GM19395 (cell line): ENCODE measurements around the gene PPY.
"Not testable (repeated sequence)": the region's sequence is repeated elsewhere in the genome, so short reads cannot be mapped to it uniquely, and the experiment has no call there.

Experiments
- ATAC-seq: cut with Tn5 transposase; IDR thresholded peaks from one replicate; pipeline ENCODE4 v1.9.1; 2021; ENCODE audit warnings: mild to moderate bottlenecking, moderate library complexity; ENCODE audit not compliant: unreplicated experiment

The PPY gene

DNA sequence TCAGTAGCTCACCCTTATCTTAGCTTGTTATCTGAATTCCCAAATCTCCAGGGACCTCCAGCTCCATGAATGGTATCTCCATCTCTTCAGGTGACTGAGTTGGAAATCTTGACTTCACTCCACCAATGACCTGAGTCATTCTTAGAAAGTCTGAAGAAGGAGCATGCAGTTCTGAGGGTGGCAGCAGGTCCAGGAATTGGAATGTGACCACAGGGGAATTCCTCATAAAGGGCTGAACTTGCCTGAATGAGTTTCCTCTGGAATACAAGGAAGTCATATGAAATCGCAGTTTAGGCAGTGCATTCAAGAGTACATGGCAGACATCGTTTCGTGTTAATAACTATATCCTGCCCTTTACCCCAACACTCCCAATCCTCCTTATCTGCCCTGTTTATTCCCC, 24.0 kb upstream of the PPY start:
- no peak for ATAC-seq

DNA sequence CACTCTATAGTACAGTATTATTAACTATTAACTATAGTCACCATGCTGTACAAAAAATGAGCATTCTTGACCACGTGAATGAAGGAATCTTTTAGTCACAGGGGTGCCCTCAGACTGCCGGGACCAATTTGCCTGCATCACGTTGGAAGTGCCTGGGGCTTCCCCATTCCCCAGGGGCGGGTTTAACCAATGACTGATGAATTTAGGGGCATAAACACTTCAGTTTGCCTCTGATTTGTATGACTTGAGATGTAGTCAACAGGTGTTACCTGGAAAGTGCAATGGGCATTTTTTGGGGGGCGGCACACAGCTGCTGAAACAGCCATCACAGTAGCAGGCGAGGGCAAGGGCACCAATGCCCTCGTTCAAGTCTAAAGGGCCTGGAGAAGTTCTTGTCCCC, 20.2 kb upstream of the PPY start:
- ATAC-seq: no peak

DNA sequence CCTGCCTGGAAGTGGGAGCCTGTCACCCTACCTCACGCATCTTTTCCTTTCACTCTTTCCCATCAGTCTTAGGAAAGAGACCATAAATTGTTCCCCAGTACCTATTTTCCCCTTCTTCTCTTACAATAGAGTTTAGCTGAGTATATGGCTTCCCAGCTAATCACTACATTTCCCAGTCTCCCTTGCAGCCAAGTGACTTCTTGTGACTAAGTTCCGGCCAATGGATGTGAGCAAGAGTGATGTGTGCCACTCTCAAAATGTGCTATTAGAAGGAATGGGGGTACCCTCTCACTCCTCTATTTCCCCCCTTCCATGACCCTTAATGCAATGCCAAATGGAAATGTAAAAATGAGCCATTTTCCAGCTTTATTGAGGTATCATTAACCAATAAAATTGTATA, 19.7 kb upstream of the PPY start:
- ATAC-seq: no peak

DNA sequence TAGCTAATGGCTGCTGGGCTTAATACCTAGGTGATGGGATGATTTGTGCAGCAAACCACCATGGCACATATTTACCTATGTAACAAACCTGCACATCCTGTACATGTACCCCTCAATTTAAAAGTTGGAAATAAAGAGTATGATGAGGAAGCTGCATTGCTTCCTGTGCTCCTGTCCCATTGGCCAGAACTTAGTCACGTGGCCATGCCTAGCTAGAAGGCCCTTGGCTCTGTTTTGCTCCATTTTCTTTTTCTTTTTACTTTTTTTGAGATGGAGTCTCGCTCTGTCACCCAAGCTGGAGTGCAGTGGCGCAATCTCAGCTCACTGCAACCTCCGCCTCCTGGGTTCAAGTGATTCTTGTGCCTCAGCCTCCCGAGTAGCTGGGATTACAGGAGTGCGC, 19.0 kb upstream of the PPY start:
- not testable (repeated sequence) for ATAC-seq

DNA sequence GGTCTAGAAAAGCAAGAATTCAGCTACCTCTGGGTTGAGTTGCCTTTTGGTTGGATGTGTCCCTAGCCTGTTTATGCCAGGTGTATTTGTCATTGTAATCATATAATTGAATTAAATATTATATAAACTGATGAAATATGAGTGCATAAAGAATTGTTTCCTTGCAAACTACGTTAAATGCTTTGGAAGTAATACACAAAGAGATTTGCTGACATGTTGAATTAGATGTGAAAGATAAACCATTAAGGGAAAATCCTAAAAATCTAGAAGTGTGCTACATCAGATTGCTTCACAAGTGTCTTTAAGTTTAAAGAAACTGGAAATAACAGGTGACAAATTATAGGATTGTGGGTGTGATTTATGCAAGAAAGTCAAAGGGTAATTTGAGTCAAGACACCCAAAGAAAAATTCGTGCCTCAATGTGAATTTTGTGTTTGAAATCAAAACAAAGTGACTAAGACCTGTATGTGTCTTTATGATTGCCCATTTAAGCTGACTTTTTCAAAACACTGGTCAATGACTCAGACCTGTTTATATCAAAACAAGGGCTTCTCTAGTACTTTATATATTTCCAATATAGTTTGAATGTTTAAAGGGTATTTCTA, 16.6 kb upstream of the PPY start:
- ATAC-seq: no peak

DNA sequence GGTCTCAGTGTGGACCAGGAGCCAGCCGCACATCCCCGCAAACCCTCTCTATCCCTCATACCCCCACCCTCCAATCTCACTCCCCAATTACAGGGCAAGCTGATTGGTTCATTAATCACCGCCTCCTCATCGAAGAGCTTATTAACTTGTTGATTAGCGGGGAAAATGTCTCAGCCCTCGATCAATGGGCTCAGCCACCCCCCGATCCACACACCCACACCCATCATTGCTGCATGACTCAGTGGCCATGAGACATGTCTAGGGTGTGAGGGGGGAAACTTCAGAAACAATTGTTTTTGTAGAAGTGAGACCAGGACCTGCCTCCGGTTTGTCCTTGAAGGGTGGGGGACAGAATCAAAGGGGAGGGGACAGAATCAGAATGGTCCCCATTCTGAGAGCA, 13.9 kb upstream of the PPY start:
- no peak for ATAC-seq

DNA sequence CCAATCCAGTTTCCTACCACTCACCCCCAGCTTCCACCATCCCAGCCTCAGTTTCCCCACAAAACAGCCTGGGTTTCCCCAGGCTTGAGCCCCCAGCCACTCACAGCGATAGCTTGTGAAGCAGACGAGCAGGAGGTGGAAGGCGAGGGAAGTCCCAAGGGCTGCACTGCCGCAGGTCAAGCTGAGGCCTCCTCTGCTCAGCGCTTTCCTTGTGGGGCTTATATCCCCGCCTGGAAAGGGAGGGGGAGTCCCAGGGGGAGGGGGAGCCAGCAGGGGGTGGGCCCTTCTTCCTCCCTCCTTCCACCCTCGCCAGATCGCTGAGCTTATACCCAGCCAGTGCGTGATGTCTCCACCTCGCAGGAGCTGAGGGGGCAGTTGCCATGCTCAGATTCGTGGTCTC, 11.5 kb upstream of the PPY start, which contains the start of gene PYY:
TSS of gene PYY (minus strand) at position 195 of the 400 bp plus-strand sequence. CDS start 457 bp downstream, outside the sequence.
- ATAC-seq: no peak

DNA sequence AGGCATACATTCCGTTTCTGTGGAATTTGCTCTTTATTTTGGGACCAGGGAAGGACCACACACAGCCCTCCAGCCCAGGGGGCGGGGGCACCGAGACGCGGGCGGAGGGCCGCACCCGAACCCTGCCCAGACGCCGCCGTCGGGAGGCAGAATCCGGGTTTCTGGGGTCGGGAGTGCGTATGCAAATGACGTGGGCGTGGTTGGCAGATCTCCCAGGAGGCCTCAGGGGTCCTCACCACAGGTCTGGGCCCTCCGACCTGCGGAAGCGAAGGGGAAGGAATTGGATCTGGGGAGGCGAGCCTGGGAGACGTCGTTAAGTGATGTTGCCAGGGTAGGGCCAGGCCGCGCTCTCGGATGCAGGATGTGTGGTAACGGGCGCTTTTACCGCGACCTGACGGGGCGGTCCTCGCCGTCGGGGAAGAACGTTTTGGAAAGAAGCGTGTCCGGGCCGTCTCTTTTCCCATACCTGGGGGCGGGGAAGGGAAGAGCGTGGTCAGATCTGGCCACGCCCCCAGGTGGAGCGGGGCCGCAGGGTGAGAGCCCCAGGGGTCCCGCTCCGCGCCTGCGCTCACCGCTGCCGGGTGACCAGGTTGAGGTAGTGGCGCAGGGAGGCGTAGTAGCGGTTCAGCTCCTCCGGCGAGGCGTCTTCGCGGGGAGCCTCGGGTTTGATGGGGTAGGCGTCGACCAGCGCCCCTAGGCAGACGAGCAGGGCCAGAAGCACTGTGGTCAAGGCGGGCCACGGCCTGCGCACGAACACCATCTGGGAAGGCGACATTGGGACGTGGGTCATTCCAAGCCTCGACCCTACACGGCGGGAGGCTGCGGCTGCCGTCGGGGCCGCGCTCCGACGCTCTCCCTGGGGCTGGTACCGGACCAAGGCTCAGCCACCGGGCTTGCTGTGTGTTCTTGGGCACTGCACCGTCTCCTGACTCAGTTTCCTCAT, 10.7 kb upstream of the PPY start:
- no peak for ATAC-seq

DNA sequence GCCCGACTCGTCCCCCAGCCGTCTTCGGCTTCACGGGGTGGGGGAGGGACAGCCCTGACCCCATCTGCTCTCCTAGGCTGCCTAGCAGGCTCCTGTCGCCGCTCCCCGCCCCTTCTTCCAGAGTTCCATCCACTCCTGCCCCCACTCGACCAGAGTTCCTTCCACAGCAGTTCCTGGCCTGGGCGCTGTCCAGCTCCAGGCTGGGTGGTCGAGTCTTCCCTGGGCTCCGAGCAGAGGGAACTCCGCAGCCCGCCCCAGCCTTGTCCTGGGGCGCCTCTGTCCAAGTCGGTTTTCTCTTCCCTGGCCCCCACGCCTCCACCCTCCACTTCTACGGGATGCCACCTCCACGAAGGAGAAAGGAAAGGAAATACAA, 10.1 kb upstream of the PPY start:
- ATAC-seq: no peak

DNA sequence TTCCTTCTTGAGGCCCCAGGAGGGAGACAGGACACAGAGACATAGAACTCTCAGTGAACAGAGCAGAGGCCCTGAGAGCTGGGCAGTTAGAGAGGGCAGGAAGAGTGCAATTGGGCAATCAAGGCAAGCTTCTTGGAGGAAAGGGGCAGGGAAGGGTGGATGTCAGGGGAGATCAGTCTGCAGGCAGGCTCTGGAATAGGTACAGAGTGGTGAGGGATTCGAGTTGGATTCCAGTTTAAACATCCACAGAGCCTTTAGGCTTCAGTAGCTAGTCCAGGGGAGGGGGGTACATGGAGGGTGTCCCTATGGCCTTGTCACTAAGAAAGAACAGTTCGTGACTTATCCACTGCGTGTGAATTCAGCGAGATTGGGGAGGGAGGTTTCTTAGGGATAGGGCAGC, 9.5 kb upstream of the PPY start:
- no peak for ATAC-seq

DNA sequence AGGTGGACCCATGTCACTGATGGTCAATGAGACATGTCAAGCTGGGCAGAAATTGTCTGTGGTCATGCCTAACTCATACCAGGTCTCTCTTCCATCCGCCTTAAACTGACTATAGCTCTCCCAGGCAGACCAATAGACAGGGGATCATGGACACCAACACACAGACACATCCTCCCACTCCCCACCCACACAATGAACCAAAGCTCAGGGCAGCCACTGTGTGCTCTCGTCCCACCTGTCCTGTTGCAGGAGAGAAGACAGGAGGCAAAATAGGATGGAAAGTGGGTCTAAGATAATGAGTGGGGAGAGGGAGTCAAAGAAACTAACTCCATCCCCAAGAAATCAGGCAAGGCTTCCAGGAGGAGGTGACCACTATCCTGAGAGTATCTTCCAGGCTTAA, 8.3 kb upstream of the PPY start:
- no peak for ATAC-seq

DNA sequence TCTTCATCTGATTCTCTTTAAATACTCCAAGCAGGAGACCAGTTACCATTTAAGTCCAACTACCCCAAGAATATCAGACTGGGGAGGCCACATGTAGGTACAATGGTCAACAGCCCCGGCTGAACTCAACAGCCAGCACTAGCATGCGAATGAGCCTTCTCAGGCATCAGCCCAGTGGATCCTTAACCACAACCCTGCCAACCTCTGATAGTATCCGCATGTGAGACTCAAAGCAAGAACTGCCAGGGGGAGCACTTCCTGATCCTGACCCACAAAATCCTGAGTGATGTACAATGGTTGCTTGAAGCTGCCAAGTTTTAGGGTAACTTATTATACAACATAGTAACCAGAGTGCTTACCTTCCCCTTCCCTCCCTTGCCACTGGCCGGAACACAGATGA, 7.5 kb upstream of the PPY start:
- ATAC-seq: no peak

DNA sequence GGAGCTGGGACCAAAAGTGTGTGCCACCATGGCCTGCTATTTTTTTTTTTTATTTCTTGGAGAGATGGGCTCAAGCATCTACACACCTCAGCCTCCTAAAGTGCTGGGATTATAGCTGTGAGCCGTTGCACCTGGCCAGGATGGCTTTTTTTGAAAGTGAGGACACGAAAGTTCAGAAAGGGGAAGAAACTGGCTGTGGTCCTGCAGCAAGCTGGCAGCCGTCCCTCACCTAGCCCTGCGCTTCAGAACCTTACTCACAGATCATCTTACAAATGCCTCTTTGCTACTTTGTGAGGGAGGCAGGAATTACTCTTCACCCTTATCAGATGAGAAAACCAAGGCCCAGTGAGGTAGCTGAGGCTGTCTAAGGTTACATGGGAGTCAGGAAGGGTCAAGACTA, 4.5 kb upstream of the PPY start:
- no peak for ATAC-seq

DNA sequence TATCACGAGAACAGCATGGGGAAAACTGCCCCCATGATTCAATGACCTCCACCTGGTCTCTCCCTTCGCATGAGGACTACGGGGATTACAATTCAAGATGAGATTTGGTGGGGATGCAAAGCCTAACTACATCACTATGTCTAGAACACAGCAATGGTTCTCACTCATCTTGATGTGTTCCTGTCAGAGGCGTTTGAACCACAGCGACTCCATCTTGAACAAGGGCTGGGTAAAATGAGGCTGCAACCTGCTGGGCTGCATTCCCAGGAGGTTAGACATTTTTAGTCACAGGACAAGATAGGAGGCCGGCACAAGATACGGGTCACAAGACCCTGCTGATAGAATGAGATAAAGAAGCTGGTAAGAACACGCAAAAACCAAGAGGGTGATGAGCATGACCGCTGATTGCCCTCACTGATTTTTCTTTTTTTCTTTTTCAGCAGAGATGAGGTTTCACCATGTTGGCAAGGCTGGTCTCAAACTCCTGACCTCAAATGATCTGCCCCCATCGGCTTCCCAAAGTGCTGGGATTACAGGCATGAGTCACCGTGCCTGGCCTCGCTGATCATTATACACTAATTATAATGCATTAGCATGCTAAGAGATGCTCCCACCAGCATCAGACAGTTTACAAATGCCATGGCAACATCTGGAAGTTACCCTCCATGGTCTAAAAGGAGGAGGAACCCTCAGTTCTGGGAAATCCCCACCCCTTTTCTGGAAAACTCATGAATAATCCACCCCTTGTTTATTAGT, 3.0 kb upstream of the PPY start:
- ATAC-seq: no peak

DNA sequence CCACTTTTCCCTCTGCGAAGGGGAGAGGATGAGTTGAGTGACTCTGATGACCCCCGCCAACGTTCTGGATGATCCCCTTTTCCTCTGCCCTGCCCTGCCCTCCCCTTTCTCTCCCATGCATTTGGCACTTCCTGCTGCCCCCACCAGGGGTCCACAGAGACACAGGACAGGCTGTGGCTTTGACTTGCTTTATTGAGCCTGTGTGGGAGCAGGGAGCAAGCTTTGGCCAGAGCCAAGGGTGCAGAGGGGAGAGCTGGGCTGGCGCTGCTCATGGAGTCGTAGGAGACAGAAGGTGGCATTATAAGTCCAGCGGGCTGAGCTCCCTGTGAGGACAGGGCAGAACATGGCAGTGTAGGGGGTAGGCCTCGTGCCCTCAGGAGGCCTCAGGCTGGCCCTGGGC, 1.6 kb downstream of the PPY start:
- no peak for ATAC-seq

DNA sequence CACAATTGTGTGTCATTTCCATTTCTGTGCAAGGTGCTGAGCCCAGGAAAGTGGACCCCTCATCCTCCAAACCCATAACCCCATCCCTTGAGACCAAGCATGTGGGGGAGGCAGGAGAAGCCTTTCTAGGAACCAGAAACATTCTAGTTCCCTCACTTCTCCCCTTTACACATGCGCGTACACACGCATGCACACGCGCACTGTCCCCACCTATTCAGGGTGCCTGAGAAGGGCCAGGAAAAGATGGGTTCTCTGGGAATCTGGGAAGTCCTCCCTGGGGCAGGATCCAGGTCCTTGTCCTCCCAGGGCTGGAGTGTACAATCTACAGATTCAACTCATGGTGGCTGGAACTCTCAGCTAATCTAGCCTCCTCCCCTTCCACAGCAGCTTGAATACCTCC, 2.4 kb downstream of the PPY start:
- no peak for ATAC-seq

DNA sequence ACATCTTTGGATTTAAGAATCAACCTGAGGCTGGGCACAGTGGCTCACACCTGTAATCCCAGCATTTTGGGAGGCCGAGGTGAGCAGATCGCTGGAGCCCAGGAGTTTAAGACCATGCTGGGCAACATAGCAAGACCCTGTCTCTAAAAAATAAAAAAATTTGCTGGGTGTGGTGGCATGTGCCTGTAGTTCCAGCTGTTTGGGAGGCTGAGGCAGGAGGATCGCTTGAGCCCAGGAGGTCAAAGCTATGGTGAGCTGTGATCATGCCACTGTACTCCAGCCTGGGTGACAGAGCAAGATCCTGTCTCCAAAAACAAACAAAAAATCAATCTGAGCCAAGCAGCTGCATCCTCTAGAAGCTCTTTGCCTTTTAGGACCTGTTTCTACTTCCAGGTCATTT, 2.8 kb downstream of the PPY start:
- not testable (repeated sequence) for ATAC-seq

DNA sequence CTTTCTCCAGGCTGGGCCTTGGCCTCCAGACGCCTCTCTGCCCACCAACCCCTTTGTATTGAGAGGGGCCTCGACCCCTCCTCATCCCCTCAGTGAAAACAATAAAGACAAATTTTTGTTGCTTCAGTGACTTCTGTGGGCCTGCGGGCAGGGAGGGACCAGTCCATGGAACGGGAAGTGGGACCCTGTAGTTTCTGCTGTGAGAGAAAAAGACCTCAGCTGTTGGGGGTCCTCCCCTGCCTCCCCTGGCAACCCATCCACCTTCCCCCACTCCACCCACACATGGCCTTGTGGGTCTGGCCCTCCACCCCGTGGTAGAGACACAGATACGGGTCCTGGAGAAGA, 3.5 kb downstream of the PPY start:
- ATAC-seq: no peak

DNA sequence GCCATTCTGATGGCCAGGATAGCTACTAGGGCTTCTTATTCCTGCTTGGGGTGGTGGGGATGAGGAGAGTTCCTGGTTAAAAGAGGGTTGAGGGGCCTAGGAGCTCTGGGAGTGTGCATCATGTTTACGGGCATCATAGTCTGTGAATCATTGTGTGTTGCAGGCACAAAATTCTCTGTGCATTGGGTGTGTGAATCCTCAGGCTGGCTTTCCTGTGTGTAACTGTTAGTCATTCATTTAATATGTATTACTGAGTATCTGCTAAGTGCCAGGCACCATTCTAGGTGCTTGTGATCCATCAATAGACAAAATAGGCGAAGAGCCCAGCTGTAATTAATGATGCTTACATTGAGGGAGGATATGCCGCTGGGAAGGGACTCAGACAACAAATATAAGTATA, 5.8 kb downstream of the PPY start:
- no peak for ATAC-seq

DNA sequence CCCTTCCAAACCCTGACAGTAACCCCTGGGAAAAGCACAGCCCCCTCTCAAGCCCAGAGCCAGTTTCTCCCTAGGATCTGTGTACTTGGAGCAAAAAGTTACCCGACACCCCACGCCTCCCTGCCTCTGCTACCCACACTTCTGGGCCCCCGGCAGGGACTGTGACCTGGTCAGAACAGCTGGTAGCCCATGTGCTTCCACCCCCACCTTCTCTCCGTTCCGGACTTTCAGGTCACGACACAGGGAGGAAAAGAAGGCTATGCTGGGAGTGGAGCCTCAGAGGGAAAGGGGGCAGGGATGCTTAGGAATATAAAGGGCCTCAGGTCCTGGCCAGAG, 6.4 kb downstream of the PPY start:
- no peak for ATAC-seq

DNA sequence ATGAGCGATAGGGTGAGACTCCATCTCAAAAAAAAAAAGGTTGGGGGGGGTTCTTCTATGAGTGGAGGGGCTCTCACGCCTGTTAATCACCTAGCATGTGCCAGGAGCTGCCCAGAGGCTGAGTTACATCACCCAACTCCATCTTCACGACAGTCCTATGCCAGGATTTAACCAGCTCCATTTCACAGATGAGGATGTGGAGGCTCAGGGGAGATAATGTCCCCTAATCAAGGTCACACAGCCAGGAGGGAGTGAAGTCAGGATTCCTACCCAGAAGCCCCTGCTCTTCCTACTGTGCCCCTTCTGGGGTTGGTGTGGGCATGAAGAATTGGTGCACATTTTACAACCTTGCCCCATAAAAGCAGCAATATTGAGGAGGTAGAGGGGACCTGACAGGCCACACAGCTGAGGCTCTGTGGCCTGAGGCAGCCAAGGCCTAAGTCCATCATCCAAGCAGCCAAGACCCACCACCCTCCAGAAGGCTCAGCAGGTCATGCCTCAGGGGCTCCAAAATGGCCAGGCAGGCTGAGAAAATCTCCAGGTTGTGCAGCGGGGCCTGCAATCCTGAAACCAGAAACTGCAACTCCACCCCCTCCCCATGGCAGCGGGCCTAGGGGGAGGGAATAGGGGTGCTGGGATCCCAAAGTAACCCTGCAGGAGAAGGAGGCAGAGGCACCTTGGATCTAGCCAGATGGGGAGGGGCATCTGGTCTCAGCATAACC, 6.9 kb downstream of the PPY start:
- ATAC-seq: no peak
